Mononuclear cell (primary cell): Measurements from ENCODE around the gene MYO1D. TPM values are rescaled to one million over a fixed set of nuclear protein-coding genes. Genes with fewer than 3 reads are reported as not detected.
A peak's percentile ranks its signal among the peaks of the same experiment; 100 is the strongest.
"Not testable (repeated sequence)": the region's sequence is repeated elsewhere in the genome, so short reads cannot be mapped to it uniquely, and the experiment has no call there.

Source experiments
- H3K27me3 ChIP-seq: 2 replicates; pipeline ENCODE4 v1.6.0; 2011; ENCODE audit warnings: low read length, control low read depth; ENCODE audit not compliant: insufficient read depth
- H3K4me1 ChIP-seq: 2 replicates; pipeline ENCODE4 v1.5.1; 2011; ENCODE audit warnings: mild to moderate bottlenecking, low read length, control low read depth; ENCODE audit not compliant: insufficient read depth
- H3K4me3 ChIP-seq: 2 replicates; pipeline ENCODE4 v1.5.1; 2011; ENCODE audit warnings: mild to moderate bottlenecking, low read length, moderate library complexity
- H3K9me3 ChIP-seq: 2 replicates; pipeline ENCODE4 v1.5.1; 2011; ENCODE audit warnings: low read depth, mild to moderate bottlenecking, control low read depth, low read length
- total RNA-seq: library from RNA; depleted of rRNA; stranded (reverse); fragments of >200 nt; gene quantifications from one replicate; pipeline ENCODE4 v1.2.3, GENCODE V29; 2012

MYO1D gene
- total RNA-seq, 1 donor: 5.7 TPM

- H3K9me3 ChIP-seq: no peaks in the 10 kb centered on the region
- no peaks in the 10 kb centered on the region for H3K27me3 ChIP-seq
- H3K4me1 ChIP-seq: no peaks in the 10 kb centered on the region
- no peak overlapping the region for H3K4me3 ChIP-seq
Observed at GRCh38 chr17:32461853-32462617, 414.9 kb downstream of the MYO1D start.

DNA sequence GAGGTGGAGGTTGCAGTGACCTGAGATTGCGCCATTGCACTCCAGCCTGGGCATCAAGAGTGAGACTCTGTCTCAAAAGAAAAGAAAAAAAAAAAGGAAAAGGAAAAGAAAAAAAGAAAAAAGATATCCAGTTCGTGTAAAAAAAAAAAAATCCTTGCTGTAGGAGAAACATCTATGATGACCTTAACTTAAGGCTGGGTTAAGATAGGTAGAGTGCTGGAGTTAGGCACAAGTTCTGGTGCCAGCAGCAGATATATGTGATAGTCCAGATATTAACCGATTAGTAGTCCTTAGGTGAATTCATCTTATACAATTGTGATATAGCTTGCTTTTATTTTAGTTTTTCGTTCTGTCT is 415.4 kb downstream of the MYO1D start:
- H3K9me3 ChIP-seq: no peaks in the 10 kb centered on the region
- no peak overlapping the region for H3K4me3 ChIP-seq
- no peaks in the 10 kb centered on the region for H3K27me3 ChIP-seq
- no peaks in the 10 kb centered on the region for H3K4me1 ChIP-seq

DNA sequence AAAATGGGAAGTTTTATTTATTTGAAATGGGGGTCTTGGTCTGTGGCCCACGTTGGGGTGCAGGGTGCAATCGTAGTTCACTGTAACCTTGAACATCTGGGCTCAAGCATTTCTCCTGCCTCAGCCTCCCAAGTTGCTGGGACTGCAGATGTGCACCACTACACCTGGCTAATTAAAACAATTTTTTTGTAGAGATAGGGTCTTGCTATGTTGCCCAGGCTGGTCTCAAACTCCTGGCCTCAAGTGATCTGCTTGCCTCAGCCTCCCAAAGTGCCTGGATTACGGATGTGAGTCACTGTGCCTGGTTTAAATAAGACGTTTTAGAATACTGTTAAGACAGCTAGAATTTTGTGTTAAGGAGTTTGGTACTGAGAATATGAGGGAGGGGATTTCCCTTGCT is 416.9 kb downstream of the MYO1D start:
- H3K9me3 ChIP-seq: no peaks in the 10 kb centered on the region
- H3K4me3 ChIP-seq: no peak overlapping the region
- no peaks in the 10 kb centered on the region for H3K4me1 ChIP-seq
- H3K27me3 ChIP-seq: no peaks in the 10 kb centered on the region

DNA sequence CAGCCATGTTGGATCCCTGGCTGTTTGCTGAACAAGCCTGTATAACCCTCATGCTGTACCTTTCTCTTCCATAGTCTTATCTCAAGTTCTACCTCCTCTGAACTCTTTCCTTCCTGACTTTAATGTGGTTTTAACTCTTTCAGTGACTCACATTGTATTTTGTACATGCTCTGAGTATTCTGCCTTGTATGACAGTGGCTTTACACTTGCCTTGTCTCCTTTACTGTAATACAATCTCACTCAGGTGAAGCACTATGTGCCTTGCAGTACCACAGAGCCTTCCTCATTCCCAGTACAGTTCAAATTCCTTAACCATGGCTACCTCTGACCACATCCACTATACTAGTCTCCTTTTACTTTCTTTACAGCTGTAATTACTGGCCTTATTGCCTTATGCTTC is 418.6 kb downstream of the MYO1D start:
- H3K4me1 ChIP-seq: no peaks in the 10 kb centered on the region
- H3K4me3 ChIP-seq: no peak overlapping the region
- H3K9me3 ChIP-seq: no peaks in the 10 kb centered on the region
- no peaks in the 10 kb centered on the region for H3K27me3 ChIP-seq

DNA sequence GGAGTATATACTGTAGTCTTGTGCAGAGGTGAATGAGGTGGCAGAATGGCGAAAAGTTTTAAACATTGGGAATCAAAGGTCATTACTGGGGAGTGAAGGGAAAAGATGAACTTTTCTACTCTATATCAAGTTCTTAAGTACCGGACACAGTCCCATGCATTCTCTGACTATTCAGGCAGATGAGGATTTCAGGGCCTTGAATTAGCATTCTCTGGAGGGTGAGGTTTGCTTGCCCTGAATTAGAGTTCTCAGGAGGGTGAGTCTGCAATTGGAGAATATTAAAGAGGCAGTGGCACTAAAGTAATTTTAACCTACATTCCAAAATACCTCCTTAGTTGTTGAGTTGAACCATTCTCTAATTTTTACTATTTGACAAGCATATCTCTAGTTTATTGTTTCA is 423.6 kb downstream of the MYO1D start:
- Histone ChIP-seq H3K4me3 (no peak overlapping the region), H3K9me3 (no peaks in the 10 kb centered on the region), H3K4me1 (no peaks in the 10 kb centered on the region), H3K27me3 (no peaks in the 10 kb centered on the region)

GRCh38 chr17:32452281-32452680 is 424.6 kb downstream of the MYO1D start:
- H3K4me3 ChIP-seq: no peak overlapping the region
- H3K9me3 ChIP-seq: no peaks in the 10 kb centered on the region
- H3K4me1 ChIP-seq: no peaks in the 10 kb centered on the region
- H3K27me3 ChIP-seq: no peaks in the 10 kb centered on the region

DNA sequence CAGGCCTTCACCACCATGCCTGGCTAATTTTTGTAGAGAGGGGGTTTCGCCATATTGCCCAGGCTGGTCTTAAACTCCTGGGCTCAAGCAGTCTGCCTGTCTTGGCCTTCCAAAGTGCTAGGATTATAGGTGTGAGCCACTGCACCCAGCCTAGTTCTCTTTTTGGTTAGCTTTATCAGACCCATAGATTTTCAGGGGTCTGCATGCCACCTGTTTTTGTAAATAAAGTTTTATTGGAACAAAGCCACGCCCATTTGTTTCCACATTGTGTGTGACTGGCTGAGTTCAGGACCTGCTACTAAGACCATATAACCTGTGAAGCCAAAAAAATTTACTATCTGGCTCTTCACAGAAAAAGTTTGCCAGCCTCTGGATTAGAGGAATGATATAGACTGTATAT is 425.0 kb downstream of the MYO1D start:
- H3K4me3 ChIP-seq: no peak overlapping the region
- no peaks in the 10 kb centered on the region for H3K4me1 ChIP-seq
- H3K9me3 ChIP-seq: no peaks in the 10 kb centered on the region
- no peaks in the 10 kb centered on the region for H3K27me3 ChIP-seq

GRCh38 chr17:32450379-32450778 is 426.5 kb downstream of the MYO1D start:
- not testable (repeated sequence) for H3K27me3 ChIP-seq, H3K9me3 ChIP-seq, H3K4me3 ChIP-seq, H3K4me1 ChIP-seq

DNA sequence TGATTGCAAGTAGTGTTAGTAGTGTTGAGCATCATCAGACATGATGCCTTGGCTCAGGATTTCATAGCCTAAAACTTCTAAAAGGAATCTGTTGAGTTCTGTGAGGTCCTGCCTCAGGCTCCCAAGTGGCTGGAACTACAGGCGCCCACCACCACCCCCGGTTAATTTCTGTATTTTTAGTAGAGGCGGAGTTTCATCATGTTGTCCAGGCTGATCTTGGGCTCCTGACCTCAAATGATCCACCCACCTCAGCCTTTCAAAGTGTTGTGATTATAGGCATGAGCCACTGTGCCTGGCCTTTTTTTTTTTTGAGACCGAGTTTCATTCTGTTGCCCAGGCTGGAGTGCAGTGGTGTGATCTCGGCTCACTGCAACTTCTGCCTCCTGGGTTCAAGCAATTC is 427.0 kb downstream of the MYO1D start:
- Histone ChIP-seq H3K4me1 (peaks cover 14% of the 10 kb centered on the region), H3K4me3 (no peak overlapping the region), H3K27me3 (no peaks in the 10 kb centered on the region), H3K9me3 (no peaks in the 10 kb centered on the region)

- H3K27me3 ChIP-seq: no peaks in the 10 kb centered on the region
- peaks cover 21% of the 10 kb centered on the region for H3K4me1 ChIP-seq
- H3K4me3 ChIP-seq: no peak overlapping the region
- H3K9me3 ChIP-seq: no peaks in the 10 kb centered on the region
Observed at GRCh38 chr17:32446949-32447348, 430.0 kb downstream of the MYO1D start.

- Histone ChIP-seq H3K9me3 (no peaks in the 10 kb centered on the region), H3K27me3 (no peaks in the 10 kb centered on the region), H3K4me3 (no peak overlapping the region), H3K4me1 (peaks cover 21% of the 10 kb centered on the region)
Observed at GRCh38 chr17:32445971-32446370, 431.0 kb downstream of the MYO1D start.

DNA sequence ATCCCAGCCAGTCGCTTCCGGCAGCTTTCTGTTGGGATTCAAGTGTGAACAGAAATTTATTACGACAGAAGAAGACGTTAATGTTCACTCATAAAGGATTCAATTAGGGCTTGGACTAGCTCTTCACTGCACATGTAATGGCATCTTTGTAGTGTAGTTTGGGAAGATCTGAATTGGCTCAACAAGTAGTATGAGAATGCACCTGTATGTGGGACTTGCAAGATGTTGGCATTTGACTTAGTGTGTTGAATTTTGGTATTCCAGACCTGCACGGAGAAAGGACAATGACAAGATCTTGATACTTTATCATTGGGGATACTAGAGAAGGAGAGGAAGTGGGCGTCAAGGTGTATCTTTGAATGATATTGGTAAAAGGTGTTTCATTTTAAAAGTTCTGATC is 431.4 kb downstream of the MYO1D start:
- H3K27me3 ChIP-seq: no peaks in the 10 kb centered on the region
- H3K4me3 ChIP-seq: peak overlapping the region; percentile 93
- no peaks in the 10 kb centered on the region for H3K9me3 ChIP-seq
- H3K4me1 ChIP-seq: peaks cover 21% of the 10 kb centered on the region

DNA sequence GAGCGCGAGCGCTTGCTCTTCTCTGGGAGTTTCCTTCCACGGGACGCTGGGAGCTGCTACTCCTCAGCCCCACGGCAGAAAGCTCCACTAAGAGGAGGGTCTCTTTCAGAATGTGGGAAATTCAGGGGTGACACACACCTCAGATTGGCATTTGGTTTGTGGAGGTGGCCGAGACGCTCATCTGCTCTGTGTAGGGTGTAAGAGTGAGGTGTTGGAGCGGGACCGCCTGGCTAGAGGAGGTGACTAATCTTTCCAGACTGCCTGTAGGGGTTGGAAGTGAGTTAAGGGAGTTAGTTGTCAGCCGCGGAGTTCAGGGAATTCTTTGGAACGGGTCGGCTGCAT is 431.9 kb downstream of the MYO1D start:
- no peaks in the 10 kb centered on the region for H3K9me3 ChIP-seq
- no peaks in the 10 kb centered on the region for H3K27me3 ChIP-seq
- H3K4me1 ChIP-seq: peaks cover 21% of the 10 kb centered on the region
- H3K4me3 ChIP-seq: peak overlapping the region; percentile 93

- Histone ChIP-seq H3K9me3 (no peaks in the 10 kb centered on the region), H3K4me3 (peak within 1 kb of the TSS; percentile 93), H3K27me3 (no peaks in the 10 kb centered on the region), H3K4me1 (peaks cover 21% of the 10 kb centered on the region)
Observed at GRCh38 chr17:32444301-32445073, 432.4 kb downstream of the MYO1D start, which contains the start of gene PSMD11. PSMD11 (plus strand) TSS chr17:32444510; CDS start chr17:32444524, 14 bp downstream.

DNA sequence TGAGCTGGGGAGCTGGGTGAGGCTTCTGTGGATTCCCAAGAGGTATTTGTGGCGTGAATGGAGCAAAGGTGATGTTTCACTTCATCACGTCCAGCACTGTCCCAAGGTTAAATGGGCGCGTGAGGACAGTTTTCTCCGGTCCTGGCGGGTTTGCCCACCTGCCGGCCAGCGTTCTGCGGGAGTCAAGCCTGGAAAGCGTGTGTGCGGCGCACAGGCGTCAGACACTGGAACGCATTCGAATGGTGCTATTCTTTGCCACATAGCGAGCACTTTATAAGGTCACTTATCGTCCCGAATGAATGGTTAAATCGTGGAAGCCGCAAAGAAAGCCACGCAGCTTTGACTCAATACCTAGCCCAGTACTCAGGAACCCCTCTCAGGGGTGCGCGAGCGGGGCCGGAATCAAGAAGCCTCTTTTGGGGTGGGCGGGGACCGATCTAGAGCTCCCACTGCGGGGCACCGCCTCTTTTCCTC is 433.1 kb downstream of the MYO1D start:
- Histone ChIP-seq H3K4me1 (peaks cover 21% of the 10 kb centered on the region), H3K27me3 (no peaks in the 10 kb centered on the region), H3K9me3 (no peaks in the 10 kb centered on the region), H3K4me3 (peak overlapping the region; percentile 93)
